HL-60 (cell line): ENCODE measurements around the gene HS3ST4.

Experiments
- DNase-seq, 2 experiments: peaks; one replicate each; pipeline ENCODE4 v3.0.0-alpha.2; 2010 to 2020; ENCODE audit warnings: low read depth in 1 of 2, low spot score in 1 of 2
- H3K27ac ChIP-seq: fragments of 250-450 bp; sonication (Bioruptor Pico); replicated peaks from 2 replicates; pipeline ENCODE4 v1.5.1; 2020; ENCODE audit warnings: mild to moderate bottlenecking, moderate library complexity
- H3K27me3 ChIP-seq: fragments of 250-450 bp; sonication (Bioruptor Pico); 2 replicates; pipeline ENCODE4 v1.5.1; 2021; ENCODE audit warnings: mild to moderate bottlenecking, moderate library complexity; ENCODE audit not compliant: insufficient read depth, poor library complexity, severe bottlenecking
- H3K4me3 ChIP-seq: replicated peaks from 2 replicates; pipeline ENCODE4 v1.5.1; 2011; ENCODE audit warnings: mild to moderate bottlenecking, control low read depth, low read length; ENCODE audit not compliant: insufficient read depth
- CTCF ChIP-seq: IDR thresholded peaks from one replicate; pipeline ENCODE4 v1.5.1; 2011; ENCODE audit warnings: low read length, control low read depth, inconsistent platforms; ENCODE audit not compliant: insufficient read depth
- GABPA ChIP-seq: IDR thresholded peaks from 2 replicates; pipeline ENCODE4 v1.6.1; 2012; ENCODE audit warnings: low read depth
- POLR2AphosphoS5 ChIP-seq: IDR thresholded peaks from 2 replicates; pipeline ENCODE4 v1.6.1; 2012; ENCODE audit warnings: low read depth
- REST ChIP-seq: IDR thresholded peaks from 2 replicates; pipeline ENCODE4 v1.6.1; 2012; ENCODE audit warnings: low read depth; ENCODE audit not compliant: insufficient replicate concordance
- SPI1 ChIP-seq: IDR thresholded peaks from 2 replicates; pipeline ENCODE4 v1.6.1; 2012; ENCODE audit warnings: low read depth, mild to moderate bottlenecking, borderline replicate concordance

HS3ST4 gene

GRCh38 chr16:25914357-25914962 lies 222.7 kb downstream of the HS3ST4 start:
- H3K27ac ChIP-seq: no peak overlapping the region
- DNase-seq: no peak
- H3K27me3 ChIP-seq: no peaks in the 10 kb centered on the region
- no peak overlapping the region for H3K4me3 ChIP-seq
- TF ChIP-seq GABPA: no peak
- TF ChIP-seq SPI1: no peak
- TF ChIP-seq CTCF: no peak
- no peak for TF ChIP-seq POLR2AphosphoS5
- no peak for TF ChIP-seq REST

DNA sequence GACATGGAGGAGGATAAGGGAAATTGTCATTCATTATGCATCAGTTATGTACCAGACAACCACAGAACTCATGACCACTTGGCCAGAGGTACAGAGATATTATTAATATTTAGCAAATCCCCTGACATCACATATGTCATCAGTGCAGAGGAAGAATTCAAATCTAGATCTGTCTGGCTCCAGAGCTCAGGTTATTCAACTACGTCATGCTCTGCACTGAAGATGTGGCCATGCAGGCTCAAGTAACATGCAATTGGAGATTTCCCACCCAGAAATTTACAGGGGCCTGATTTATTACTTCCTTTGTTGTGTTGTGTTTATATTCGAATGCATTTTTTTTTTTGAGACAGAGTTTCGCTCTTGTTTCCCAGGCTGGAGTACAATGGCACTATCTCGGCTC lies 224.3 kb downstream of the HS3ST4 start:
- Histone ChIP-seq H3K27me3 (no peaks in the 10 kb centered on the region), H3K27ac (no peak overlapping the region), H3K4me3 (no peak overlapping the region)
- DNase-seq: no peak
- TF ChIP-seq REST (no peak), GABPA (no peak), CTCF (no peak), SPI1 (no peak)

DNA sequence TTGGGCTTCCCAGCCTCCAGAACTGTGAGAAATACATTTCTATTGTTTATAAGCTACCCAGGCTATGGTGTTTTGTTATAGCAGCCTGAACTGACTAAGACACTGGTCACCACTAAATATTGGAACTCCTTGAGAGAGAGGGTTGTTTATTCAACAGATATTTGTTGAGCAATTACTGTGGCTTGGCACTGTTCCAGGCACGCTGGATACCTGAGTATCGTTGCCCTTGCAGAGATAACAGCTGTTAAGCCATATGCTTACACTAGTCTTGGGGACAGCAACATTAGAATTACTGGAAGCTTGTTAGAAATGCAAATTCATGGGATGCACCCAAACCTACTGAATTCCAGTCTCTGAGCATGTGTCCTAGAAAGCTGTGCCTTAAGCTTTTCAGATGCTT lies 230.7 kb downstream of the HS3ST4 start:
- Histone ChIP-seq H3K4me3 (no peak overlapping the region), H3K27me3 (no peaks in the 10 kb centered on the region), H3K27ac (no peak overlapping the region)
- DNase-seq: no peak
- TF ChIP-seq SPI1 (no peak), CTCF (no peak), GABPA (no peak), POLR2AphosphoS5 (no peak), REST (no peak)
